Measurements from ENCODE around the gene PALLD.

The PALLD gene

DNA sequence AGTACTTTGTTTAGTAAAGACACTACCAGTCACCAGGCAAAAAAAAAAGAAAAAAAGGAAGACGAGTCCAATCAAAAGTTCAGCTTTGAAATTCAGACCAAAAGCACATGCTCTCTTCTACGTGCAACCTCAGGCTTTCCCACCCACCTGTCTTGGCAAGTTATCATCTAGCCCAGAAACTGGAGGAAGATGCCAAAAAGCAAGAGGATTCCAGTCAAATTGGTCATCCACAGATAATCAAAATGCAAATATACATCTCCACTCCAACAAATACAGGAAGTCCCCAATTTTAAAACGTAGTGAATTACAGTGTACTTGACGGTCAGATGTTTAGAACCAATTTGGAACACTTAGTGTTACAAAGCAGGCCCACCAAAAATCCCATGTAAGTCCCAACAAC, 96.5 kb downstream of the PALLD start:
- DNase-seq, result no peak

DNA sequence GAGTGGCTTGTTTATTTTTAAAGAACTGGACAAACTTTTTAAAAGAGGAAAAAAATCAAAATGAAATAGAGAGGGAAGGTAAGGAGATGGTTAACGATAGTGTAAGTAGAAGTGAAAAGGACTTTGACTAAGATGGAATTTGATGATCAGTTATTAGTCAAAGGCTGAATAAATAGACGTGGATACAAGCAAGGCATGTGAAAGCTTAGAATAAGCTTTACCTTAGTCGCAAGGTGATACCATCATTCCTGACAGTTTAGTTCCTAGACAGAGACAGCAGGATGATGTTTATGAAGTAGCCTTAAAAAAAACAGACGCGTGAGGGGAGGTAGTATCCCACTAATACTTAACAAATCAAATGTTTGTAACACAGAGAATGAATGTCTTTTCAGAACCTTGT, 97.3 kb downstream of the PALLD start:
- DNase-seq, result no peak

DNA sequence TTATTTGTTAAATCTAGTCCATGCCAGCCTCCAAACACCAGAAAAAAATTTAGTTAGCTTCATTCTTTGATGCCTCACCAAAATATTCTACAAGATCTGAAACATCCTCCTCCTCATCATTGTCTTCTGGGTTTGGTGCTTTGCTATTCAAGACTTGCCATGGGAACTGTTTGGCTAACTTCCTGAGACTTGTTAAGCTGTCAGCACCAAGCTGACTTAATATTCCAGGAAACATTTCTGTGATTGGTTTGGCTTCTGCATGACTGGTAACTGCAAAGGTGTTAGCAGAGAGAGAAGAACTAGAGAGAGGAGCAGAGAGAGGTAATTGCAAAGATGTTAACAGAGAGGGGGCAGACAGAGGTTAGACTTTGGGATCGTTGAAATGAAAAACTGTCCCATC, 101.3 kb downstream of the PALLD start:
- DNase-seq, result no peak

DNA sequence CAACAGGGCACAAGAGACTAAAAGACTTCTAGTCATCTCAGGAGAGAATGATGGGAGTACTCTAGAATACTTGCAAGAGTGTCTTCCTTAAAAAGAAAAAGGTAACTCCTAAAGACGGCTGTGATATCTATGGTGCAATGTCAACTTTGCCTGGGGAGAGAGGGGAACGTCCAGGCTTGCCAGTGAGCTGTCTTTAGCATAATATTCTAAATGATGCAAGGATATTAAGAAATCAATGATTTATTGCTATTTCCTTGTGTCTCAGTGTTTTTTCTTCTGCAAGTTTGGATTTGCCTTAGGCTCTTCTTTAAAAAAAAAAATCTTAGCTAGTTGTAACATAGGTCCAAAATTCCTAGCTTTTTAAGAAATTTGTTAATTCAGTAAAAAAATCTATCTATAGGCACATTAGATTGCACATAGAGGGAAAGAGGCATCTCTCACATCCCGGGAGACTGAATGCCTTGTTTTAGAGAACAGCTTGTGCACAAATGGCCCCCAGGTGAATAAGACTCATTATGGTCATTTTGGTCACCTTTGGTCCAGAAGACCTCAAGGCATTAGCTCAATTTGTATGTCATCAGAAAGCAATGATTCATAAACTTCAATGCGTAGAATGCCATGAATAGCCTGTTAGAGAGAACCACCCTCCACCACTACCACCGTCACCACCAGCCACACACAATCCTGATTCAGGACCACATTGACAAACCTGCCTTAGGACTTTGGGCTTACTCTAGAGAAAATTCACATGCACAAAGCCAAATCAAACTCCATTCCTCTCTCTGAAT, 104.1 kb downstream of the PALLD start:
- no peak for DNase-seq

DNA sequence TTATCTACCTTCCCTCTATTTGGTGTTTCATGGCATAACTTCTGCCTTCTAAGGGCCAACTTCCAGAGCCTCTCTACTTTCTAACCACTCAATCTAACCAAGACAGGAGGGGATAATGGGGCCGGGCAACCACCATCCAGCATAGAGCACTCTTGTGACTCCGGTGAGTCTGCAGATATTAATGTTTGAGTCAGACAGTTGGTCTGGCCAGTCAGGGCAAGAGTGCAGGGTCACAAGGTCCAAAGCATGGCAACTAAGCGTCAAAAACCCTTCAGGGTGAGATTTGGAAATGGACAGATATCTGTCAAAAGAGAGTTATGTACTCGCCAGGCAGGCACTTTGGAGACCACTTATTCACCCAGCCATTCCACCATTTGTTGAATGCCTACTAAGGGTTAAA, 105.0 kb downstream of the PALLD start:
- DNase-seq, result no peak

DNA sequence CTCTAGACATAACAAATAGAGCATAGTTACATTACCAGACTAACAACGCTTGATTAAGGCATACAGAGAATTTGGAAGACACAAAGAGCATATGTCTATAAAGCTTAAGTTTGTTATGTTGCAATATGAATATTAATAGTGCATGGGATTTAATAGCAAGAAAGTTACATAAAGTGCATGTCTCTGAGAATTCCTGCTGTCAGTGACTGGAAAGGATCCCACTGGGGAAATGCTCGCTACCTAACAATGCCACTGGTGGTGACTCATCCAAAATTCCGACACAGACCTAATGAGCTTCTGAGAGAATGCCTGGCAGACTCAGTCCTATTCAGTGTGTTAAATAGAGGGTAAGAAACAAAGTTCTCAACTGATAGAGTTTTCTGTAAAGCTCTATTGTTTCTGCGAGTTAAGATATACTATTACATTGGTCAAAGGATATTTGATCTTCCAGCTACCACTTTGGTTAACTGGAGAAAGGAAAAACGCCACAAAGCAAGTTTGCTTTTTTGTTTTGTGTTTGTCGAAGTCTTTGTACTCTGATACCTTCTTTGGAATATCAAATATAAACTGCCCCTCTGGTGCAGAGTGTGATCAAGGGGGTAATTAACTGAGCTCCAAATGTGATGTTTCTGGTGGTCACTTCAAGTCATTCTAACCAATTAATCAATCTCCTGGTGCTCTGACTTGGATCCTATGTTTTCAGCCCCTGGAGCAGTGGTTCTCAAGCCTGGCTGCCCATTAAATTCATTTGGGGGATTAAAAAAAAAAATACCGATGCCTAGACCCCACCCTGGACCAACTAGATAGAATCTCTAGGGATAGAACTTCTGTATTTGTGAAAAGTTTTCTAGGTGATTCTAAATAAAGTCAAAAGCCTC, 107.9 kb downstream of the PALLD start:
- no peak for DNase-seq

DNA sequence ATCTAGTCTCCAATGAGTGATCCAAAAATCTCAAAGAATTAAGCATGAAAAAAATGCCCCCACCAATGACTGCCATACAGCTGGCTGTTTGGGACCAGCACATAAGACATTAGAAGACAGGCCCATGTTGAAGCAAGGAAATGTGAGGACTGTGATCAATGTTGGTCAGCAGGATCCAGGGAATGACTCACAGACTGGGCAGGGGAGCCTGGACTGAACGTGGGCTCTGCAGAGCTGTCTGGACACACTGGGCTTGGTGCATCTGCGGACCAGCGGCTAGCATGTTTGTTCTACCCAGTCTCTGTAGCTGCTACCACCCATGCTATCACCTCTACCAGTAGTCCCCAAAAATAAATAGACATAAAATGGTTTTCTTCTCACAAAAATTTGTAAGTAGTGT, 108.6 kb downstream of the PALLD start:
- no peak for DNase-seq

DNA sequence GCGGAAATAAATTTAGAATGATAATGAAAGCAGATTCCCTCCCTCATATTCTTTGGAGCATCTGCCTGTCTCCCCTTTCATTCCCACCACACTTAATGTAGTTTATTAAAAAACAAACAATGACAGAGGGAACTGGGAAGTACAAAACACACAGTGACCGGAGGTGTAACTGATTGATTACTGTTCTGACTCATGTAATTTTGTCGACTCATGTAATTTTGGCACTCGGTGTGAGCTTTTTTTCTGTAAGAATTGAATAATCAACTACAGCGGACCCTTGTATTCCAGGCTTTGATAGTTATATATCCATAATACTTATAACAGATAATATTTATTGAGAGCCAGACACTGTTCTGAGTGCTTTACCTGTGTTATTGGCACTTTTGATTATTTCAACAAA, 110.4 kb downstream of the PALLD start:
- no peak for DNase-seq

DNA sequence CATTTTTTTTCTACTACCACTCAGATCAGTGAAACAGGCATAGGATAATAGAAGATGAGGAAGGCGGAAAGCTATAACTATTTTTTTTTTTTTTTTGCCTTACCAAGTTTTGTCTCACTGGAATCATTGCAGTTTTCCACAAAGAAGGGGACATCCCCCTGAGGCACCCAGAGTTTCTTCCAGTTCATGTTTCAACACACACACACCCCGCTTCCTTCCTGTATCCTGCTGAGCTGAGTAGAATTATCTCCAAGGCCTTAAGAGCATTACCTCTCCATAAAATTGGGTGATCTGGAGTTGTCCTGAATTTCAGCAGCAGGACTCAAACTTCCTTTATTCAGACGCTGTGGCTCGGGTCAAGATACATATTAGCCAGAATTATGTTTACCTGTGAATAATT, 111.9 kb downstream of the PALLD start:
- DNase-seq, result no peak

DNA sequence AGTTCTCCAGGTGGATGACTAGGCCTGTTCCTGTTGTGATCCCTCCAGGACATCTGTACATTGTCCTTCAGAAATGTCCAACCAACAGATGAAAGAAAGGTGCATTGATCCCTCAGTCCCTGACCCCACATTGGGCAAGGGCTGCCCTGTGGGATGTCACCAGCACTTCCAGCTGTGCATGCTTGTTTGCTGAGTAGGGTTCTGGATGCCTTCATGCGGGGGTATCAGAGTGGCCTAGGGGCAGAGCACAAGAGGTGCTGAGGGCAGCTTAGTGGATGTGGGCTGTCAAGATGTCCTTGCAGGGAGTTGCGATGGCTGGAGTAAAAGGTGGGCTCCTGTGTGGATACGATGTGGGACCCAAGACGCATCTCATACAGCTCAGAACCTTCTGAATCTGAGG, 112.5 kb downstream of the PALLD start:
- DNase-seq, result no peak

DNA sequence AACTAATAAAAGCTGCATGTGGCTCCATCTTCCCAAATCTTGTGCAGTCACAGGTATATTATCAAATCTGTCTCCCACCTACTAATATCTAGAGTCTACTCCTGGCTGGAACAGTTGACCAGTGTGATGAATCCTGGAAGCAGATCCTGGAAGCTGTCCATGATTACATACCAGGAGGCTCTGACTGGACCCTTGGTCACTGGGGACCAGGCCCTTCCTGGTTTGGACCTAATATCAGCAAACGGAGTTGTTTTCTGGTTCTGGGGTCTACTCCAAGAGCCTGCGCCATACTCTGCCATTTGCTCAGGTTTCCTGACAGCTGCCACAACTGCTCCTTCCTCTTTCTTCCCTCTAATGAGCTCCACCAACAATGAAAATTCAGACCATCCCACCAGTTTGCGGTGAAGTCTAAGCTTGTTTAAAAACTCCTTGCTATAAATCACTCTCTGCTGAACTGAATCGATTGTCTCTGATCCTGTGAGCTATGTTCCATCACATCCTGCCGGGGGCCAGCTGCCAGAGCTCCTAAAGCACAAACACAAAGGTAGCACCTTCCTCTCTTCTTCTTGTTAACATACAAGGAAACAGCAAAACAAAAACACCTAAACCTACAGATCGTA, 114.2 kb downstream of the PALLD start:
- DNase-seq, result no peak

DNA sequence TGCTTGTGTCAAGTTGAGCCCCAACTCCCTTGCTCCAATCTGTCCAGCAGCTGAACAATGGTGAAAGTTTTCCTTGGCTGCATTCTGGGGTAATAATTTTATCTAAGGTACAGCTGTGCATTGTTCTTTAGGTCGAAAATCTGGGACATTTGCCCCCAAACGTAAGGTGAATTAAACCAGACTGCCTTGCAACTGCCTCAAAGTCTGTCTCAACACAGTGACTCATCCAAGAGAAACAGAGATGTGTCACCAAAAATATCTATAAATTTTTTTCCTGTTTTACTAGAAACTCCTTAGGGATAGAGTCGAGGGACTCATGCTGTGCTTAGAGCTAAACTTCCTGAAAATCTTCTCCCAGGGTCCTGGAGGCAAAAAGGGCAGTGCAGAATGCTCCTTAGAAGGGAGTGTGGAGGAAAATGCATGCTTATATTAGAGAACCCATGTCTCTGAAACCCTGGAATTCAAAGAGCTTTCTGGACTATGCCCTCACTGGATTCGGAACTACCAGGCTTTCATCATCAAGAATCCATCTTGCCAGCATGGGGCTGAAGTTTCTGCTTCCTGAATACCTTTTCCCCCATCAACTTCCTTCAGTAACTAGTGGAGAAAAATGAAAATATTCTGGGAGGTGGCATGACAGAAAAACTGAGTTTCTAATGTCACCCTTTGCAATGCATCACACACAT, 115.7 kb downstream of the PALLD start:
- DNase-seq, result no peak

DNA sequence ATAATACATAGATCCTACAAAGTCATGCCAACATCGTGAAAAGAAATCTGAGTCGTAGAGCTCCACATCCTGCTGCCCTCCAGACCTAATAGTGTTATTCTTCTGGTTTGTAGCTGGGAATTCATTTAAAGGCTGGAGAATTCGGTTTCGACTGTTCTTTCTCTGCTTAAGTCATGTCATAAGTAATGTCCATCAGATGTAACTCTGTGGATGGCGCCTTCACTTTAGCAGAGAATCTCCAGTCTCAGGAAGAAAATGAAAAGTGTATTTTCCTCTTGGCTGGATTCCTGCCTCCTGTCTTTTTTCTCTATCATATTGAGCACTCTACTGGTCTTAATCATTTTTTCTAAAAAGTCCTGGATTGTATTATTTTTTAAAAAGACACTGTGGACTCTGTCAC, 117.0 kb downstream of the PALLD start:
- DNase-seq, result no peak

DNA sequence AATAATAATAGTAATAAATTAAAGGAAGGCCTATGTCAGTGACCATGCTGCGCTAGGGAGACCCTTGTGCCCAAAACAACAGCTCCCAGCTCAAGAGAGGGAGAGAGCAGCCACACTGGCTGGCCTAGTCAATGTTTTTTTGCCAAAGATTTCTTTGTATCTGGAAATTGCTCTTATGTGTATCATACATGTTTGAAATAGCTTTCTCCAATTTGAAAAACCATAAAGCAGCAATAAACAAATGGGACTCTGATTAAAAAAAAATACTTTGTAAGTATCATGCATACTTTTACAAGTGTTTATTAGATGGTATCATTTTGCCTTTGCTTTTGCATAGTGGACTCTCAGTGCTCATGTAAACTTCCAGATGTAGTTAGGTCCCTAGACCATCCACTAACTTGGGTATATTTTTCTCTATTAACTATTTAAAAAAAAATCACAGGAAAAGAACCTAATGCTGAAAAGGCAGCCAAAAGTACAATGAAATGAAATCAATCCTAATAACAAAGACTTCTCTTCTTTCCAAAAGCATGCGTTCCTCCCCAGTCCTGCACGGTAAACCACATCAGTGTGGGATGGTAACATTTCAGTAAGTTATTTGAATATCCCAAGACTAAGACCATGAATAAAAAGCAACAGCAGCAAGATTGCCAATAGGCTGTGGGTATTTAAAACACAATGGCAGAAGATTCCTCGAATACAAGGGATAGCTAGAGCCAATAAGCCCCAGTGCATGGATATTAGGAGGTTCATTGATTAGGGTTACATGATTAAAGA, 117.6 kb downstream of the PALLD start:
- no peak for DNase-seq

DNA sequence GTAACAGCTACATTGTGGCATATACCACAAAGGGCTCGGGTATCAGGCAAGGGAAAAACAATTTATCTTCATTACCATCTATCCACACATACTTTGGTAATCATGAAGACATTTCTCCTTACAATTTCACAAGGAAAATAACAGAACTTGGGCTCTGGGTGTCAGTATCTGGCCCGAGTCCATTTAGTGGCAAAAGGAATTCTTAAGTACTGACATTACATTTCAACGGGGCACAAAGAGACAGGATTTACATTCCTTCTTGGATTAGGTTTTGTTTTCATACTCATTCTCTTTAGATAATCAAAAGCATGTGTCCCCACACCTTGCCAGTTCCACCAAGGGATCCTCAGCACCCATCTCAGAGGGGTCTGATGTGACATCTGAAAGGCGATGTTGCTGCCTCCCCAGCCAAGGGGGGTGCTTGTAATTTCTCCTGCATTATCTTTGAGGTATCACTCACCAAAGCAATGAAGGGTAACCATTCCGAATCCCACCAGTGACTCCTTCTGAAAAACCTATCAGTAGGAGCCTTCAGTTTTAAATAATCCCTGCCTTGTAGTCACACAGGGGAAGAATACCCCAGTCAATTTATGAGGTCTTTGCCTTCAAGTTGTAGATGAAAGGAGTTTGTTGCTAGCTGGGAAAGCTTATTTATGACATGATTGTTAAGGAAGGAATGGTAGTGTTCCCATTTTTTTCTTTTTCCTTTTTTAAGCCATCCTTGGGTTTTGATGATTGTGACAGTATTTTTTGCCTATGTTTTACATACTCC, 118.6 kb downstream of the PALLD start:
- no peak for DNase-seq

DNA sequence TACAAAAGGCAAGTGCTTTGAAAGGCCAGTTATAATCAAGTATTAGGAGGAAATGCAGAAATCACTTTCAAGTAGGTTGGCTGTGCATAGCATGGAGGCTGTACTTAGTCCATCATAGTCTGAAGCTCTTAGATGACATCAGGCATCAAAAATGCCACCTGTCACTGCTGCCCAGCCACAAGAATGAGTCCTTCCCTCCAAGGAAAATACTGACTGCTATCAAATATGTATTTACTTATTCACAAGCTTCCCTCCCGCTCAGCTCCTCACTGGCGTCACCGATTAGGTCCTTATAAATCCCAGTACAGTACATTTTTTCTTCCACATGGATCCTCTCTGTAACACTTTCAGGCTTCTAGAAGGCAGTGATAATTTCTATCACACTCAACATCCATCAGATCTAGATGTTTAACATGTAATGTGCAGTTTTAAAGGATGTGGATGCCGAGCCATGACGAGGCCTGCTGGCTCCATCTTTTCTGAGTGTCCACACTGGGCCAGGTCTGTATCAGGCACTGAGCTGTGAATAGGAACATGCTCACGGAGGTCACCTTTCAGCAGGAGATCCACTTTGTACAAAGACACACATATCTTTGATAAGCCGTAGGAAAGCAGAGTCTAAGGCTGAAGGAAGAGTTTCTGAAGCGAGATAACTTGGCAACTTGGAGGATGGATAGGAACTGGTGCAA, 121.9 kb downstream of the PALLD start:
- DNase-seq, result no peak

DNA sequence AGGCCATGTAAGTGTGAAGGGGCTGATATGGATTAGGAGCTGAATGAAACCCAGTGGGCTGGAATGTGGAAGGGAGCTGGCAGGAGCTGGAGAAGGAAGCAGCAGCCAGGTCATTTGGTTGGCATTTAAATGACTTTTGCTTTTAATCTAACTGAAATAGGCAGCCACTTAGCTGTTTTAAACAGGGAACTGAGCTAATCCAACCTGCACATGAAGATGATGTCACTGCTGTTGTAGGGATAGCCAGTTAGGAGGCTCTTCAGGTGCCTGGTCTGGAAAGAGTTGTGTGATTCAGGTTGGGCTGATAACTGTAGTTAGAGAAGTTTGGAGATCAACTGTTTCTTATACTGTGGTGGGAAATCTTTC, 122.4 kb downstream of the PALLD start:
- DNase-seq, result no peak

DNA sequence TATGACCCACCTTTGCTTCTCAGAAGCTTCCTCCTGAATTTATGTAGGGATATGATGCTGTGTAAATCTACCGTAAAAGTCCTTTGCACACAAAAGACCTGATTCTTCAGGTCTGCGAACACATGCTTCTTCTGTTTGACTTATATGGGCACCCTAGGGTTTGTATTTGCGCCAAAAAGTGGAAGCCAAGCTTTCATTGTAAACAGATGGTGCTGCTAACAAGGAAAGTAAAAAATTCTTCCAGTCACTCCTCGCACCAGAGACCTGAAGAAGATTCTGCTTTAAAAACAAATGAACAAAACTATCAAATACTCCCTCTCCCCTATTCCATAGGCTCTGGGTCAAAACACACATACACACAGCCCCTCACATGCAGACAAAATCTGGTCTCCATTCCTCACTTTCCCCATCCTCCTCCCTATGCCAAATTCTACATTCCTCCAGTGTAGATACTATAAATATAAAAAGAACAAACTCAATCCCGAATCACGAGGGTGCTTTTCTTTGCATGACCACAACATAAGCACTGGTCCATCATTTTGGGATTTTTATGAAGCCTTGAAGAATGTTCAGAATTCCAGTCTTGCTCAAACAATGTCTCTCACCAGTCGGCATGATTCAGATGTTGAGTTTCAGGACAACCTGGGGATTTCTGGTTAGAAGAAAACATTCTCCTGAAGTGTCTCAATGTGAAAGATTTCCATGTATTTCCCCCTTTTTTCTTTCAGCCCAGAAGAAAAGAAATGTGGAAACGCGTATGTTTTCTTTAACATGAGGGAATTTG, 125.1 kb downstream of the PALLD start:
- DNase-seq, result no peak

DNA sequence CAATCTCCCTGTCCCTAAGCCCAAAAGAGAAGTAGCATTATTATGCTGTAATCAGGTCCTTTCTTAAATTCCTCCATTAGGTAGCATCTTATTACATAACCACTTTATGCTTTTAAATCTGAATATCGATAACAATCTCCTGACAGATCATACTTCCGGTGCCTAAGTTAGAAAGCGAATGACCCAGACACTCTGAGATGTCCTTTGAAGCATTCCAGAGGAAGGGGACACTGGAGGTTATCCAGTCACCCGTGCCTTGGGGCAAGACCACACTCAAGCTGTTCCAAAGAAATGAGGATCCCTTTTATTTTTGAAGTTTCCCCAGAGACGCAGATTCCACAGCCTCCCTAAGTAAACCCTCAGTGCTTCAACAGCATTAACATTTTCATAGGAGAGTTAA, 125.7 kb downstream of the PALLD start:
- no peak for DNase-seq

DNA sequence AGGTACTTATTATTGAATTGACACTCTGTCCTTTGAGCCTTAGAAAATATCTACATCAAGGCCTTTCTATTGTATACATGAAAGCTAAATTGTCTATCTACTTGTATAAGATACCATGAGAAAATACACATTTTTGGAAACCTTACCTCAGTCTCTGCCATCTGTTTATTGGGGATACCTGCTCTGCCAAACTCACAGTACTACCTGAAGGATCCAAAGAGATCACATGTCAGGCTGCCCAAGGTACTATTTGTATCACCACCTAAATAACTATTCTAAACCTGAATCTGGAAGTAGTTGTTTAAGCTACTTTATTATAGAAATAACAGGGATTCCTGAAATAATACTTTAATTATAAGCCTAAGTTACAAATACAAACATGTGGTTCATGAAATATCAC, 126.2 kb downstream of the PALLD start:
- DNase-seq, result no peak

Measured in T-helper 1 cell (primary cell).